ENCODE data around the gene VAC14.

DNA sequence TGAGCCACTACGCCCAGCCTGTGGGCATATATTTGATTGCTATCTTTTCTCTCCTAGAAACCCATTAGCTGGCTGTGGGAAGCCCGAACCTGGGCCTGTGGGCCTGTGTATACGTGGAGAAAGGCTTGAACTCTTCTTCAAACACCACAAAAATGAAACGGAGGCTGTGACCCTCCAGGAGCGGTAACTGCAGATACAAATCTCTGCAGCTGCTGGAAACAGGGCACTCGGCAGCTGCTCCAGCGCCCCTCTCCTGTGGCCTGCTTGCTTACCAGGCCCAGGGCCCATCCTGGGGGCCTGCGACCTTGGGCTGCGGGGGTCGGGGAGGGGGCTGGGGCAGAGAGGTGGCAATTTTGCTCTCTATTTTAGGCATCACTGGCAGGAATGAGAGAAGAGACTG lies 87.1 kb downstream of the VAC14 start:
- no peak for TF ChIP-seq ZFX (IDR thresholded peaks at IDR 0.05)
- TF ChIP-seq YY1 (IDR thresholded peaks at IDR 0.05; ENCODE audit: extremely low read depth, insufficient replicate concordance, low read depth, low read length), result no peak
